Stimulated activated CD4-positive, alpha-beta T cell treated with anti-CD3 and anti-CD28 coated beads, Interleukin-15, amount 100 ng/mL, for 24 hours (primary cell): ENCODE results near the gene FGGY.
A peak's percentile ranks its signal among the peaks of the same experiment; 100 is the strongest.
"Not testable (repeated sequence)": the region's sequence is repeated elsewhere in the genome, so short reads cannot be mapped to it uniquely, and the experiment has no call there.

Source experiments
- DNase-seq: peaks from one replicate; pipeline ENCODE4 v3.0.0-alpha.2; 2020

FGGY gene, protein sequence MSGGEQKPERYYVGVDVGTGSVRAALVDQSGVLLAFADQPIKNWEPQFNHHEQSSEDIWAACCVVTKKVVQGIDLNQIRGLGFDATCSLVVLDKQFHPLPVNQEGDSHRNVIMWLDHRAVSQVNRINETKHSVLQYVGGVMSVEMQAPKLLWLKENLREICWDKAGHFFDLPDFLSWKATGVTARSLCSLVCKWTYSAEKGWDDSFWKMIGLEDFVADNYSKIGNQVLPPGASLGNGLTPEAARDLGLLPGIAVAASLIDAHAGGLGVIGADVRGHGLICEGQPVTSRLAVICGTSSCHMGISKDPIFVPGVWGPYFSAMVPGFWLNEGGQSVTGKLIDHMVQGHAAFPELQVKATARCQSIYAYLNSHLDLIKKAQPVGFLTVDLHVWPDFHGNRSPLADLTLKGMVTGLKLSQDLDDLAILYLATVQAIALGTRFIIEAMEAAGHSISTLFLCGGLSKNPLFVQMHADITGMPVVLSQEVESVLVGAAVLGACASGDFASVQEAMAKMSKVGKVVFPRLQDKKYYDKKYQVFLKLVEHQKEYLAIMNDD

DNA sequence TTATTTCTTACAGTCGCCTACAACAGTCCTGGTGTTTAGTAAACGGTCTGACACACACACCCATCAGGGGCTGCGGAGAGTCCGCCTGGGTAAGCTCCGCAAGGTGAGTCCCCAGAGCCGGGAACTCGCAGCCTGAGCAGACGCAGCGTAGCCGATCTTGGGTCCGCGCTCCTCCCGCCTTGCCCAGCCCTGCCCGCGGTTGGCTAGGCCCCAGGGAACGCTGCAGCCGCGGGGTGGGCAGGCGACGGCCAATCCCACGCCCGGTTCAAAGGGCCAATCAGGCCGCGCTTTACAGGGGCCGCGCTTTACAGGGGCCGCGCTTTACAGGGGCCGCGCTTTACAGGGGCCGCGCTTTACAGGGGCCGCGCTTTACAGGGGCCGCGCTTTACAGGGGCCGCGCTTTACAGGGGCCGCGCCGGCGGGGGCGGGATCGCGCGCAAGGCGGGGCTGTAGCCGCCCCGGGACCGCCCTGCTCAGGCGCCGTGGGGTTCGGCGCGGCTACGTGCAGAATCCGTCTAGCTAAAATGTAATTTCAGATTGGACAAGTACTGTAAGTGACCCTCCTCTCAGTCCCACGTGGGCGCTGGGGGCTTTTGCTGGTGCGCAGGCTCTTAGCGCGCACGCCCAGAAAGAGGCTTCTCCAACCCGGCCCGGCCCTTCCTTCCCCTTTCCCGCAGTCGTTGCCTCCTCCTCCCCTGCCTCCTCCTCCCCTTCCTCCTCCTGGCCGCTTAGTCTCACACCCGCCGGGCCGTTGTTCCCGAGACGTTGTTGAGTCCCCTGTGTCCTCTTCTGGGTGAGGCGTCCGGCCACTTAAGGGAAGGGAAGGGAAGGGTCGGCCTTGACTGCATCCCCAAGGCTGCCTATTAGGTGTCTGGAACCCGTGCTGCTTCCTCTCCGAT is at the start of gene FGGY:
Gene FGGY, plus strand, starts transcription at position 737 of the 899 bp plus-strand sequence. CDS start 24,456 bp downstream, outside the sequence.
- DNase-seq, result peak; percentile 91

DNA sequence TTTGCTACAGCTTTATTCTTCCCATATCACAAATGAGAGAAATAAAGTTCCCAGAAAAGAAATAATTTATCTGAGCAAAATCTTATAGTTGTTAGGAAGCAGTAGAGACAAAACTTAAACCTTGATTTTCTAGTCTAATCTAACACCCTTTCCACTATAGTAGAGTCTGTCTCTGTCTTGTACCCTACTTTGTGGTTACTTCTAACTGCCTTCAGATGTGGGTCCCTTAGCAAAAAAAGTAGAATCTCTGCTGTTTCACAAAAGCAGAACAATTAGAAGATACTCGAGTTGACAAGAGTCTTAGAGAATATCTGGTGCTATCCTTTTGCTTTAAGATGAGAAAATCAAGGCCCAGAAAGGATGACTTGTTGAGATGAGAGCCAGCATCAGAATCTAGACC is 48.1 kb upstream of the FGGY start:
- no peak for DNase-seq

DNA sequence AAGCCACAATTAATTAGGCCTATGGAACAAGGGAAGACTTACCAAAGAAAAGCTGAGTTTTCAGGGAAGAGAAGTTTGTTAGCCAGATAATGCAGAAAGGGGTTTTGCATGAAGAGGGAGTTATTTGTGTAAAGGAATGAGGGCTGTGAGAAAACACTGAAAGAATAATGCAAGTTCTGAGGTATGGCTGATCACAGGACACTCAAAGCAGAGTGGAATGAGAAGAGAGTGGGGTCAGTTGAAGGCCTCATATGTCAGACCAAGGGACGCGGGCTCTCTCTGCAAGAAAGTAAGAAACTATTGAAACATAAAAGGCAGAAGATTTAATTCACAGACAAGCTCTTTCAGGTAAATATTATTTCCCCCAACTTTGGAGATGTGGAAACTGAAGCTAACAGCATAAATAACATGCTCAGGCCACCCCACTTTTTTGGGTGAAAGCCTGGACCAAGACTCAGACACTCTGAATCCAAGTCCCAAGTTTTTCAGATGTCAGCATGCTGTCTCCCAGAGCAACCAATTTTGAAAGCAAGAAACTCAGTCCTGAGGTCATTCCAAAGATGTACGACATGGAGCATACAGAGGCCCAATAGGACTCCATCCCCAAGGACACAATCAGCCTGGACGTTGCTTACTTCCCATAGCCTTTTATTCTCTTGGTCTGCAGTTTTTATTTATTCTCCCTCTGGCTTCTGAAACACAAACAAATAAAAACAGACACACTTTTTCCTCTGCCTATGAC is 47.3 kb upstream of the FGGY start:
- DNase-seq, result no peak

DNA sequence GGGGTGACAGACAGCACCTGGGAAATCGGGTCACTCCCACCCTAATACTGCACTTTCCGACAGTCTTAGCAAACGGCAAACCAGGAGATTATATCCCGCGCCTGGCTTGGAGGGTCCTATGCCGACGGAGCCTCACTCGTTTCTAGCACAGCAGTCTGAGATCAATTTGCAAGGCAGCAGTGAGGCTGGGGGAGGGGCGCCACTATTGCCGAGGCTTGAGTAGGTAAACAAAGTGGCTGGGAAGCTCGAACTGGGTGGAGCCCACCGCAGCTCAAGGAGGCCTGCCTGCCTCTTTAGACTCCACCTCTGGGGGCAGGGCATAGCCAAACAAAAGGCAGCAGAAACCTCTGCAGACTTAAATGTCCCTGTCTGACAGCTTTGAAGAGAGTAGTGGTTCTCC is 45.8 kb upstream of the FGGY start:
- DNase-seq, result not testable (repeated sequence)

DNA sequence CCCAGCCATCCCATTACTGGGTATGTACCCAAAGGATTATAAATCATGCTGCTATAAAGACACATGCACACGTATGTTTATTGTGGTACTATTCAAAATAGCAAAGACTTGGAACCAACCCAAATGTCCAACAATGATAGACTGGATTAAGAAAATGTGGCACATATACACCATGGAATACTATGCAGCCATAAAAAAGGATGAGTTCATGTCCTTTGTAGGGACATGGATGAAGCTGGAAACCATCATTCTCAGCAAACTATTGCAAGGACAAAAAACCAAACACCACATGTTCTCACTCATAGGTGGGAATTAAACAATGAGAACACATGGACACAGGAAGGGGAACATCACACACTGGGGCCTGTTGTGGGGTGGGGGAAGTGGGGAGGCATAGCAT is 40.5 kb upstream of the FGGY start:
- DNase-seq, result not testable (repeated sequence)

DNA sequence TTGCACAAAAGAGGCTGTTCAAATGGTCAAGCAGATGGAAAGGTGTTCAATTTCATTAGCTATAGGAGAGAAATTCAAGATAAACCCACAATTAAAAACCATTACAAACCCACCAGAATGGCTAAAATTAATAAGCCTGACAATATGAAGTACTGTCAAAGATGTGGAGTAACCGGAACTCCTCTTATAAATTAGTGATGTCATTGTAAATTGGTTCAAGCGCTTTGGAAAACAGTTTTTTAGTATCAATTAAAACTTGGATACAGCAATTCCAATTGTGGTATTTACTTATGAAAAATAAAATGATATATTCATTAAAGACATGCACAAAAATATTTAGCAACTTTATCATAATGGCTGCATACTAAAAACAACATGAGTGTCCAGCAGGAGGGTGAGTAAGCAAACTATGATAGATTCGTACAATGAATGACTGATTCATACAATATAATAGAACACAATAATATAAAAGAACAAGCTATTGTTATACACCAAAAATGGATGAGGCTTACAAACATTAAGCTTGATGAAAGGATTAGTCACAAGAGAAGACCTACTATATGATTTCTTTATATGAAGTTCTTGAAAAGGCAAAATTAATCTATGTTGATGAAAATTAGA is 38.4 kb upstream of the FGGY start:
- no peak for DNase-seq

DNA sequence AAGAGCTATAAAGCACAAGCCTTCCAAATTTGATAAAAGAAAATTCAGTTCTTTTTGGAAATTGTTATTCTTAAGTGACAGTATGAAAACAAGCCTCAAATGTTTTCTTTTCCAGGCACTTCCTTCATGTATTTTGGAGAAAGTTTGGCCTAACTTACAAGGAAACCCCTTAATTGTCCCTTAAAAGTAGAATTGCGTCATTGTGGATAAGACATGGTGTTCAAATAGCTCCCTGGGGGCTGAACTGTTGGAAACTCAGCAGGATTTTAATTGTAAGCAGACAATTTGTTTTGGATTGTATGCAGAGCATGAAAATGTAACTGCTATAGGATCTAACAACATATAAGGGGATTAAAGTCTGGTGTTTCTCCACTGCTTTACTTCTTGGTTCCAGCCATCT is 35.4 kb upstream of the FGGY start:
- DNase-seq, result no peak

DNA sequence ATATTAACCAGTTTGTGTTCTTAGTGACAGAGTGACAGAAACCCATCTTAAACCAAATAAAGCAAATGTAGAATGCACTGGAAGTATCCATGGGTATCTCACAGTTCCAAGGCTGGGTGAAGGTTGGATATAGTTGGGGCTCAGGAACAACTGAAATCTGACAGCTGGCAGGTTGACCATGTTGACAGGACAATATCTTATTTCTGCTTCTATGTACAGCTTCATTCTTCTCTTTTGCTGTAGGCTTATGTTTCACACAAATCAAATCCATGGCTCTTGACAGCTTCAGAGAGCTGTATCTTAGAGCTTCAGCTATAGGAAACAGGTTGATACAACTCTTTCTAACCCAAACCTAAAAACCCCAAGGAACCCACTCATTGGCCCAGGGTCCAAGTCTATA is 34.3 kb upstream of the FGGY start:
- DNase-seq, result no peak

DNA sequence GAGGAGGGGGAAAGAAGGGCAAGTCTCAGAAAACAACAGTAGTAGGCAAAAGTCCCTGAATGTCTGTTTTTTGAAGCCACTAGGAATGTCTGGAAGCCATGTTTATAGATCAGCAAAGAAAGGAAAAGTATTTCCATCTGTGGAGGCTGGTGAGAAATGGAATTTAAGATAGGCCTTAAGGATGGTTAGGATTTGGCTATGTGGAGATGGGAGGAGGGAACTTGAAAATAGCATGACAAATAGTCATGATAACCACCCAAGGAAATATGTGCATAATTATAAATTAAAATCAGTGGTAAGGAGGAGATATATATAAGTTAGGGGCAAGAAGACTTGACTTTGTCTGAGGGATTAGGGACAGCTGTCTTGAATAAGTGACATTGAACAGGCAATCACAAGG is 33.8 kb upstream of the FGGY start:
- DNase-seq, result no peak

DNA sequence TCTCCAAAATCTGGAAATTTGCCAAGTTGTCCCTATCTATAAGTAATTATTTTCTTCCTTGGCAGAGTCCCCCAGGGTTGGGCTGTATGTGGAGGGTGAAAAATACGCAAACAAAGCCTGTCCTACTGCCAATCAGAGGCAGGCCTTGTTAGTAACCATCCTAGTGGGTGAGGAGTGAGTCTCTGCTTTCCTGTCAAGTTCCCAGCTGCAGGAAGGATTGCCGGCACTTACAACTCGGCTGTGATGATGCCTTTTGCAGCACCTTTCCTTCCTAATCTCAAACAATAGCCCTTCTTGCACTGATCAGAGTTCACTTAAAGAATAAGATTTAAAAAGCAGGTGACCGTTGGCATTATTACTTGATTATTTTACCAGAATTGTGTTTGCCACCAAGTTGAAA is 31.3 kb upstream of the FGGY start:
- DNase-seq, result no peak

DNA sequence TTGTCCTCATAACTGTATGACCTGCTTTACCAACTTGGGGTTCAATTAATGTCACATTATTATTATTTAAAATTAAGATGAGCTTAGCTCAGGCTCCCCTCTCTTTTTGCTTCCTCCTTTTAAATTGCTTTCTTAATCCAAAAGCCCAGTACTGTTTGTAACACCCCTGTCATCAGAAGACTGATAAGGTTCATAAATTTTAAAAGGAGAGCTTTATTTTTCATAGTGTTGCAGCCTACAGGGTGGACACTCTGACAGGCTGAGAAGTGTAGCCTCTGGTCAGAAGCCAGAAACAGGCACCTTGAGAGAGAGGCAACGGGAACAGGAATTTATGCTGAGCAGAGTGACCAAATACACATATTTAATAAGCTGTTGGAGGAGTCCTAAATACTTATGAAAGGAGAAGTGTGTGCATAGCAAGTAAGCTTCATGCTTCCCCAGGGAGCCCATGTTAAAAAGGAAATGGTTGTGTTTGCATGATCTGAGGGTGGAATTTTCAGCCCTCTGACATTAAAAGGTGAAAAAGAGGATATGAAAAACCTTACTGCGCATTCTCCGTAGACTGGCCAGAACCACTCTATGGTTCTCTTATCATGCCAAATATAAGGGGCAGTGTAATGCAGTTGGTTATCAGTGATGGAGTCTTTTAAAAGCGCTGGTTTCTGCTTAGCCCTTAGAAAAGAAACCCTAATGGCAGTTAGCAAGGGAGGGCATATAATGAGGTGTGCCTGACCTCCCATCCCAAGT is 30.5 kb upstream of the FGGY start:
- no peak for DNase-seq

DNA sequence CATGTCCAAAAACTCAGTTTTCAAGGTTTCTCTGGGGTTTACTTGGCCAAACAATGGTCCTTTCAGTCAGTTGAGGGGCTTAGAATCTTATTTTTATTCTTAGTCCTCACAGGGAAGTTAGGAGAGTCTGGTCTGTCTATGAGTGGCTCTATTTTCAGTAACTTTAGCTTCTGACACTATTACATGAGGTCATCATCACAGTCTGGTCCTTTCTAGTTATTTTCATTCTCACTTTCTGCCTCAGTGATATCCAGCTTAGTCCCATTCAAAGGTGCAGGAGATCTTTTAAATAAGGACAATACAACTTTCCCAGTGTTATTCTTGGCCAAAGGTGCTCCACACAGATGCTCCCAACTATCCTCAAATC is 30.0 kb upstream of the FGGY start:
- DNase-seq, result no peak

DNA sequence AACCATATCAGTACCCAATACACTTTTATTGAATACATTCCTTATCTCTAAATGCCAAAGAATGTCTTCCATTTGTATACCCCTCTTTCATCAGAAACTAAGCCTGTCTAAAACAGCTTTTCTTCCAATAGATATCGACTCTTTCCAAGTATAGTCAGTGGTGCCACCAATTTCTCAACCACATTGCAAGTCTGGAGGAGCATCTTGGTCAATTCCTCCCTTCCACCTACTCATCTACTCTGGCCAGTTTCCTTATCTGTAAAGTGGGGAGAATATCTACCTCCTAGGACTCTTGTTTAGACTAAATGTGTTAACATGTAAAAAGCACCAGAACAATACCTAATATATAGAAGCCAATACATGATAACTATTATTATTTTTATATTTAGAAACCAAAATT is 28.5 kb upstream of the FGGY start:
- no peak for DNase-seq

DNA sequence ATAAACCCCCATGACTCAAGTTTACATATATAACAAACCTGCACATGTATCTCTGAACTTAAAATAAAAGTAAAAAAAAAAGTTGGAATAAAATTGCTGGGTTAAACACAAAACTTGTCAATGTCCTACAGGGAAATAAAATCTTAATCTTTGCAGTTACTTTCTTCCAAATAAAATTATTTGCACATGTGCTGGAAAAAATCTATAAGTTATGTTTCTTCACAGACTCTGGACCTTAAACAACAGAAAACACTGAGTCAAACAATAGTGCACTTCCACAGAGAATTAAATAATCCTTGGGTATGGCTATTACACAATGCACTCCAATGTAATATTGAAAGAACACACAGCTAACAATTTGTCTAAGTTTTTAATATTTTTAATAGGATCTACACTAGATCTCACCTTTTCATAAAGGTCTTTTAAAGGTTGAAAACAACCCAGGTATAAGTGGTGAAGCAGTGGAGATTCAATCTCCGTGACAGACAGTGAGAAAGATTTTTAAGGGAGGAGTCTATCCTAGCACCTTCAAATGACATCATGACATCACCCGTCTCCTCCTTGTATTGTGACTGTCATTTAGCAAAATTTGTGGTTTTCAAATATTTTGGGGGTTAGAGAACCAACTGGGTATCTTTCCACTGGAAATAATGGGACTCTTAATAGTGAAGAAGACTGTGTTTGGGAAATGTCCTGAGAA is 25.2 kb upstream of the FGGY start:
- DNase-seq, result no peak

DNA sequence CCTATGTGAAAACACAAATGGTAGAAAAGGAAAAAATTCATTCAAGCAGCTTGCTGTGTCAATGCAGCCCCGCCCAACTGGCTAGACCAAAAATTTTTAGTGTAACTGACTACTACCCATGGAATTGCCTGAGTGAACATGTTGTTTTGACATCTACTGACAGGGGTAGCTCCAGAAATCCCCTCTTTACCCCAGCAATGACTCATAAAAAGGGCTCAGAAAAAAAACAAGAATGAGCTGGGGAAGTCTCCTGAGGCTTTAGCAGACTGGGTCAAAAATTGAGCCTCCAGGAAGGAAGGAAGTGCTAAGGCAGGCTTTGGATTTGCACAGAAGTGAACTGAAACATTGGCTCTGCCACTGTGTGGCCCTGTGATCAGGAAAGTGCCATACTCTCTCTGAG is 24.4 kb upstream of the FGGY start:
- DNase-seq, result no peak

DNA sequence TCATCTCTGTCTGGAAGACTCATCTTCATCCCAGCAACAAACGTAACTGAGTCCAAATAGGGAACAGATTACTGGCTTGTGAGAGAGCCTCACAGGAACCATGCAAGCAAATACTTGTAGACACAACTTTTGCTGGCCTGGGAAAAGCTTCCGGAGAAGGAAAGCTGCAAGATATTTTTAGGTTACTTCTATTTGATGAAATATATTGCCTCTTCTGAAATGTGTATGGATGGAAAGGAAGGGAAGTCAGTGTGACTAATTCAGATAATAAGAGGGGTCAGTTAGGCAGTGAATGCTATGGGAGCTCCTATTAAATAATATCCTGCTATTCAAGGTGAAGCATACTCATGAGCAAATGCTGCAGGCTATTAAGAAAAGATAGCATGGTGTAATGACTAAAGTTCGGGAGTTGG is 20.4 kb upstream of the FGGY start:
- DNase-seq, result no peak

DNA sequence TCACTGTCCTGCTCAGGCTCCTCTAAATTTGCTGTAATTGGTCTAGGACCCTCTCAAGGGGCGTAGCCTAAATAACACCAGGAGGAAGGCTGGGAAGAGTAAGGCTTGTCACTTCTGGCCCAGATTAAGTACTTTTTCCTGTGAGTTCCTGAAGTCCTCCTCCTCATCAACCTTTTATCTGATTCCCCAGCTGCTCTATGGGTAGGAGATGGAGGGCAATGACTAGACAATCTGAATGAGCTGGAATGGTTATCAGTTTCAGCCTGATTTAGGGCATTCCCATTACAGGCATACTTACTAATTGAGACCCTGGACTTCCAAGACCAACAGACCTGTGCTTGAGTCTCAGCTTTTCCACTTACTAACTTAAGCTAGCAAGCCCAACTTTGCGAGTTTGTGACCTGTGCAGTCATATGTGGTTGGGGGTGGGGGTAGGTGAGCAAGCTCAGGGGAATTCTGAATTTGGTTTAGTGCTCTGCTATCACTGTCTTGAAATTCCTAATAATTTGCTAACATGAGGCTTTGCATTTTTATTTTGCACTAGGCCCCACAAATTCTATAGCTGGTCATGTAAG is 18.0 kb upstream of the FGGY start:
- DNase-seq, result no peak

DNA sequence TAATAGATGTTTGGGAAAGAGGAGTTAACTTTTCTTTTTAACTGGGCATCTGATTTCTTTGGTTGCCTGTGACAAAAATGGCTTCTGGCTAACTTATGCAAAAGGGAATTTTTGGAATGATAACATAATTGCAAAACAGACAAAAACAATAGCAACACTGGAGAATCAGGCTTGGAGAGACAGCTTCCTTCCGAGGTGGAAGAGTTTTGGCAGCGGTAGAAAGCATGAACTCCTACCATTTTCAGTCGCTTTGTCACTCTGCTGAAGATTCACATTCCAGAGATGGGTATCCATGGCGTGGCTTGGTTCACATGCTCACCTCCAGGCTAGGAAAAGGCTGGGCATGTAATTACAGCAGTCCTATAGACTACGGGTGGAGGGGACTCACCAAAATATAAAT is 17.2 kb upstream of the FGGY start:
- DNase-seq, result no peak

DNA sequence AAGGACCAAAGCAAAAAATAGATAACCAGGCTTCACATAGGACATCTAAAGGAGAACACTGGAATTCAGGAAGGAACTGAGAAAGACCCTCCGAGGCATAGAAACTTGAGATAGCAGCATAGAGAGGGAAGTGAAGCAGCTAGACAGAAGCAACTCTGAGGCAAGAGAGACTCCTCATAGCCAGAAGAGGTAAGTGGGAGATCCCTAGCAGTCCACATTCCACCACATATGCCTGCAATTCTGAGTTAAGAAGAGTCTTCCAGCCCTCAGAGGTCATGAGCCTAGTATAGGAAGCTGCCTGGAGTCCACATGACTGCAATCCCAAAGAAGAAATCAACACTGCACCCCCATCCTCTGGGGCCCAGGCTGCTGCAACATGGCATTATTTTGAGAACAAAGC is 13.9 kb upstream of the FGGY start:
- no peak for DNase-seq

DNA sequence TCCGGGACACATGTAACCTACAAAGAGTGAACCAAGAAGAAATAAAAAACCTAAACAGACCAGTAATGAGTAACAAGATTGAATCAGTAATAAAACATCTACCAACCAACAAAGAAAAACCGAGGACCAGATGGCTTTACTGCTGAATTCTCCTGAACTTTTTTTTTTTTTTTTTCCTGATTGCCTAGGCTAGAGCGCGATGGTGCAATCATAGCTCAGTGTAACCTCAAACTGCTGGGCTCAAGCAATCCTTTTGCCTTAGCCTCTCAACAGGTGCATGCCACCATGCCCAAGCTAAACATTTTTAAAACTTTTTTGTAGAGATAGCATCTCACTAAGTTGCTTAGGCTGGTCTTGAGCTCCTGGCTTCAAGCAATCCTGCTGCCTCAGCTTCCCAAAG is 11.2 kb upstream of the FGGY start:
- no peak for DNase-seq

DNA sequence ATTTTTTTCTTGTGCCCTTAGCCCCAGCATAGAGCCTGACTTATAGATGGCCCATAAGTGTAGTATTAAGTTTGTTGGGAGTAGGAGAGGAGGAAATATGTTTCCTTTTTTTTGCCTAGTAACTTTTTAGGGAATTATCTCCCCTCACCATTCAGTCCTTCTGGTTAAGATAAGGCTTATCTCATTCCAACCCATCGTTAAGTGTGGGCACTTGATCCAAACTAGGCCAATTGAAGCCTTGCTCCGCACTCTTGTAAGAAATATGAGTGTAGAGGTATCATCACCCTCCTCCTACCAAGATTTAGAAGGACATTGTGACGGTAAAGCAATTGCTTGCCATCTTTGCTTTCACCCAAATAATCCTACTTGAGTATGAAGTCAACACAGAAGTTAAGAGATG is 8.8 kb upstream of the FGGY start:
- no peak for DNase-seq
